K562 (cell line): ENCODE measurements around the gene B3GALT4. TPM values are rescaled to one million over a fixed set of nuclear protein-coding genes. Genes with fewer than 3 reads are reported as not detected.

Experiments
- BDP1 ChIP-seq: IDR thresholded peaks from 3 replicates; pipeline ENCODE4 v1.6.1; 2011; ENCODE audit not compliant: insufficient read length, insufficient read depth
- CXXC5 ChIP-seq: fragments of 250-450 bp; sonication (Bioruptor Pico); IDR thresholded peaks from 2 replicates; pipeline ENCODE4 v1.8.0; 2022; ENCODE audit warnings: inconsistent platforms, mild to moderate bottlenecking, moderate library complexity
- EP400 ChIP-seq: fragments of 450-650 bp; IDR thresholded peaks from 2 replicates; pipeline ENCODE4 v1.6.1; 2017; ENCODE audit warnings: antibody characterized with exemption, mild to moderate bottlenecking, moderate library complexity
- FOXM1 ChIP-seq, 2 experiments: fragments of 450-650 bp in 1 of 2; sonication (generic) in 1 of 2; formaldehyde crosslinking in 1 of 2; IDR thresholded peaks; 2 replicates each; pipeline versions ENCODE4 v1.6.1 to v1.9.0; 2017 to 2022; ENCODE audit warnings: low read depth in 2 of 2, mild to moderate bottlenecking in 2 of 2, missing genetic modification reagents in 1 of 2, moderate library complexity in 1 of 2
- PREB ChIP-seq: sonication (generic); formaldehyde crosslinking; IDR thresholded peaks from 2 replicates; pipeline ENCODE4 v1.8.1; 2023; ENCODE audit warnings: mild to moderate bottlenecking, missing genetic modification reagents
- RBFOX2 ChIP-seq: fragments of 200-400 bp; formaldehyde crosslinking; IDR thresholded peaks from 2 replicates; pipeline ENCODE4 v1.6.1; 2017; ENCODE audit warnings: low read depth, mild to moderate bottlenecking, low read length, moderate library complexity
- SAP30 ChIP-seq: fragments of 200-600 bp; sonication (generic); IDR thresholded peaks from 2 replicates; pipeline ENCODE4 v1.6.1; 2012; ENCODE audit warnings: borderline replicate concordance, low read depth, mild to moderate bottlenecking, moderate library complexity, low read length, control low read depth, inconsistent platforms; ENCODE audit not compliant: insufficient read depth, poor library complexity, severe bottlenecking
- SMC3 ChIP-seq: conservative IDR thresholded peaks from 2 replicates; pipeline ENCODE4 v1.6.1; 2011; ENCODE audit warnings: low read depth, low read length, improper control_type of control experiment; ENCODE audit not compliant: insufficient read depth
- ZNF583 ChIP-seq: fragments of 250-450 bp; sonication (Bioruptor Pico); IDR thresholded peaks from 2 replicates; pipeline ENCODE4 v1.4.0; 2020
- ZNF639 ChIP-seq, 2 experiments: fragments of 200-800 bp in 1 of 2; sonication (Bioruptor generic) in 1 of 2; sonication (generic) in 1 of 2; formaldehyde crosslinking in 1 of 2; IDR thresholded peaks in 1 of 2; conservative IDR thresholded peaks in 1 of 2; 2 replicates each; pipeline versions ENCODE4 v1.5.0 to v1.6.1; 2016 to 2020; ENCODE audit warnings: missing compliant biosample characterization in 1 of 2, missing genetic modification characterization in 1 of 2, missing genetic modification reagents in 1 of 2
- ZNF707 ChIP-seq: fragments of 250-450 bp; sonication (Bioruptor Pico); conservative IDR thresholded peaks from 2 replicates; pipeline ENCODE4 v1.8.0; 2022; ENCODE audit warnings: inconsistent platforms, mild to moderate bottlenecking, moderate library complexity
- polyA plus RNA-seq, 8 experiments: library from polyadenylated mRNA; depleted of rRNA in 4 of 8; stranded (reverse) in 5 of 8; unstranded in 3 of 8; fragments of >200 nt; fragmentation: Nextera tagmentation in 2 of 8; fragmentation: Illumina TruSeq in 1 of 8; extraction: Ambion mirVana in 2 of 8; extraction: Trizol in 1 of 8; gene quantifications; 2 replicates each; pipeline versions ENCODE4 v1.2.1 to v1.2.3, GENCODE V29; 2011 to 2014; ENCODE audit warnings: inconsistent platforms in 1 of 8, missing spikeins in 1 of 8
- total RNA-seq, 7 experiments: library from RNA; depleted of rRNA in 6 of 7; stranded (reverse); fragments of >200 nt in 6 of 7; fragmentation: Illumina TruSeq in 2 of 7; extraction: Trizol in 2 of 7; gene quantifications; 2 replicates each; pipeline versions ENCODE4 v1.2.1 to v1.2.3, GENCODE V29; 2011 to 2021; ENCODE audit warnings: low replicate concordance in 1 of 7
- TF ChIP-seq, protein P1 (sequence below): sonication (generic); formaldehyde crosslinking; IDR thresholded peaks from 2 replicates; pipeline ENCODE4 v1.8.0; 2022; ENCODE audit warnings: mild to moderate bottlenecking, missing genetic modification reagents
- TF ChIP-seq, protein P2 (sequence below): fragments of 450-650 bp; IDR thresholded peaks from 2 replicates; pipeline ENCODE4 v1.6.1; 2017; ENCODE audit warnings: antibody characterized with exemption, mild to moderate bottlenecking

B3GALT4 gene
- total and polyA plus RNA-seq, 9 of the 15 experiments (the other 6 are each of a cell fraction or from before 2014, with no cell fraction given) = 0.11 to 1.3 (median 0.53) TPM; not detected in 1

DNA sequence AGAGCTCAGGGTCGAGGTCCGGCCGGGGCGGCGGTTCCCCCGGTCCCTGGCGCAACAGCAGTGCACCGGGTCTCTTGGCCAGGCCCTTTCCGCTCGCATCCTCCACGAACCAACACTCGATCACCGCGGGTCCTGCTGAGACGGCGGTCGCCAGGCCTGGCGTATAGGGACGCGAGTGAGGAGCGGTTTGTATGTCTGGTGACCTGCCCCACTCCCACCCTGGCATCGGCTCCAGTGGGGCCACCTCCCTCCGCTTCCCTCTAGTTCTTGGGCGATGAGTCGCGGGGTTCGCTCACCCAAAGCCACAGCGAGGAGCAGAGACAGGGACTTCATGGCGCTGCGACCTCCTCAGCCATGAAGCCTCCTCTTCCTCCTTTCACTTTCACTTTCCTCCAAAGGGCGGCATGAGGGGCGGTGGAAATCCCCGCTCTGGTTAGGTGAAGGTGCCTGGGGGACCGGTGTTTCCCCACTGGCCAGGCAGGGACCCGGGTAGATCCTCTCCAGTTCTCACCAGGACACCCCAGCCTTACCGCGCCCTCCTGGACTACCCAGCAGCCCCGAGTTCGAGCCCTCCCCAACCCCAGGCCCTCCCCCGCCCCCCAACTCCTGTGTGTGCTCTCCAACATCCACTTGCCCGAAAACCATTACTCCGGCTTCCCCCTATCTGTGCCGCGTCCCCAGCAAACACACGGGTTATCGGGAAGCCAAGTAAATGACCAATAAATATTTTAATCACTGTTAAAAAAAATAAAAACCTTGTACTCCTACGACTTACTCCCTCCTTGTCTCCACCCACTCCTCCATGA, 37.0 kb downstream of the B3GALT4 start, which contains the start of gene TAPBP (continued):
- TF ChIP-seq PREB (CRISPR knock-in tag) (no peak), CXXC5 (CRISPR knock-in tag) (0 out of 2 replicates have a peak, but pooled peaks have one; percentile 15), BDP1 (no peak), EP400 (peak; percentile 70), SMC3 (no peak), SAP30 (peak; percentile 51), FOXM1 (IDR thresholded peaks at IDR 0.05; ENCODE audit: low read depth) (peak; percentile 85), FOXM1 (CRISPR knock-in tag; IDR thresholded peaks at IDR 0.05; ENCODE audit: low read depth) (0 out of 2 replicates have a peak, but pooled peaks have one; percentile 10), RBFOX2 (peak; percentile 73), ZNF639 (CRISPR knock-in tag; conservative IDR thresholded peaks at IDR 0.05 in 1 of 2, IDR thresholded peaks at IDR 0.05 in 1 of 2) (peak in 1 of 2 experiments; percentile 74; a peak in 1 of 4 replicates), ZNF707 (CRISPR knock-in tag) (no peak), ZNF583 (CRISPR knock-in tag) (no peak)
- TF ChIP-seq, protein P1, sequence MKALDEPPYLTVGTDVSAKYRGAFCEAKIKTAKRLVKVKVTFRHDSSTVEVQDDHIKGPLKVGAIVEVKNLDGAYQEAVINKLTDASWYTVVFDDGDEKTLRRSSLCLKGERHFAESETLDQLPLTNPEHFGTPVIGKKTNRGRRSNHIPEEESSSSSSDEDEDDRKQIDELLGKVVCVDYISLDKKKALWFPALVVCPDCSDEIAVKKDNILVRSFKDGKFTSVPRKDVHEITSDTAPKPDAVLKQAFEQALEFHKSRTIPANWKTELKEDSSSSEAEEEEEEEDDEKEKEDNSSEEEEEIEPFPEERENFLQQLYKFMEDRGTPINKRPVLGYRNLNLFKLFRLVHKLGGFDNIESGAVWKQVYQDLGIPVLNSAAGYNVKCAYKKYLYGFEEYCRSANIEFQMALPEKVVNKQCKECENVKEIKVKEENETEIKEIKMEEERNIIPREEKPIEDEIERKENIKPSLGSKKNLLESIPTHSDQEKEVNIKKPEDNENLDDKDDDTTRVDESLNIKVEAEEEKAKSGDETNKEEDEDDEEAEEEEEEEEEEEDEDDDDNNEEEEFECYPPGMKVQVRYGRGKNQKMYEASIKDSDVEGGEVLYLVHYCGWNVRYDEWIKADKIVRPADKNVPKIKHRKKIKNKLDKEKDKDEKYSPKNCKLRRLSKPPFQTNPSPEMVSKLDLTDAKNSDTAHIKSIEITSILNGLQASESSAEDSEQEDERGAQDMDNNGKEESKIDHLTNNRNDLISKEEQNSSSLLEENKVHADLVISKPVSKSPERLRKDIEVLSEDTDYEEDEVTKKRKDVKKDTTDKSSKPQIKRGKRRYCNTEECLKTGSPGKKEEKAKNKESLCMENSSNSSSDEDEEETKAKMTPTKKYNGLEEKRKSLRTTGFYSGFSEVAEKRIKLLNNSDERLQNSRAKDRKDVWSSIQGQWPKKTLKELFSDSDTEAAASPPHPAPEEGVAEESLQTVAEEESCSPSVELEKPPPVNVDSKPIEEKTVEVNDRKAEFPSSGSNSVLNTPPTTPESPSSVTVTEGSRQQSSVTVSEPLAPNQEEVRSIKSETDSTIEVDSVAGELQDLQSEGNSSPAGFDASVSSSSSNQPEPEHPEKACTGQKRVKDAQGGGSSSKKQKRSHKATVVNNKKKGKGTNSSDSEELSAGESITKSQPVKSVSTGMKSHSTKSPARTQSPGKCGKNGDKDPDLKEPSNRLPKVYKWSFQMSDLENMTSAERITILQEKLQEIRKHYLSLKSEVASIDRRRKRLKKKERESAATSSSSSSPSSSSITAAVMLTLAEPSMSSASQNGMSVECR (CRISPR knock-in tag) = peak; percentile 88
- TF ChIP-seq, protein P2, sequence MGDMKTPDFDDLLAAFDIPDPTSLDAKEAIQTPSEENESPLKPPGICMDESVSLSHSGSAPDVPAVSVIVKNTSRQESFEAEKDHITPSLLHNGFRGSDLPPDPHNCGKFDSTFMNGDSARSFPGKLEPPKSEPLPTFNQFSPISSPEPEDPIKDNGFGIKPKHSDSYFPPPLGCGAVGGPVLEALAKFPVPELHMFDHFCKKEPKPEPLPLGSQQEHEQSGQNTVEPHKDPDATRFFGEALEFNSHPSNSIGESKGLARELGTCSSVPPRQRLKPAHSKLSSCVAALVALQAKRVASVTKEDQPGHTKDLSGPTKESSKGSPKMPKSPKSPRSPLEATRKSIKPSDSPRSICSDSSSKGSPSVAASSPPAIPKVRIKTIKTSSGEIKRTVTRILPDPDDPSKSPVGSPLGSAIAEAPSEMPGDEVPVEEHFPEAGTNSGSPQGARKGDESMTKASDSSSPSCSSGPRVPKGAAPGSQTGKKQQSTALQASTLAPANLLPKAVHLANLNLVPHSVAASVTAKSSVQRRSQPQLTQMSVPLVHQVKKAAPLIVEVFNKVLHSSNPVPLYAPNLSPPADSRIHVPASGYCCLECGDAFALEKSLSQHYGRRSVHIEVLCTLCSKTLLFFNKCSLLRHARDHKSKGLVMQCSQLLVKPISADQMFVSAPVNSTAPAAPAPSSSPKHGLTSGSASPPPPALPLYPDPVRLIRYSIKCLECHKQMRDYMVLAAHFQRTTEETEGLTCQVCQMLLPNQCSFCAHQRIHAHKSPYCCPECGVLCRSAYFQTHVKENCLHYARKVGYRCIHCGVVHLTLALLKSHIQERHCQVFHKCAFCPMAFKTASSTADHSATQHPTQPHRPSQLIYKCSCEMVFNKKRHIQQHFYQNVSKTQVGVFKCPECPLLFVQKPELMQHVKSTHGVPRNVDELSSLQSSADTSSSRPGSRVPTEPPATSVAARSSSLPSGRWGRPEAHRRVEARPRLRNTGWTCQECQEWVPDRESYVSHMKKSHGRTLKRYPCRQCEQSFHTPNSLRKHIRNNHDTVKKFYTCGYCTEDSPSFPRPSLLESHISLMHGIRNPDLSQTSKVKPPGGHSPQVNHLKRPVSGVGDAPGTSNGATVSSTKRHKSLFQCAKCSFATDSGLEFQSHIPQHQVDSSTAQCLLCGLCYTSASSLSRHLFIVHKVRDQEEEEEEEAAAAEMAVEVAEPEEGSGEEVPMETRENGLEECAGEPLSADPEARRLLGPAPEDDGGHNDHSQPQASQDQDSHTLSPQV = no peak
